ENCODE results near the gene QRFP.

DNA sequence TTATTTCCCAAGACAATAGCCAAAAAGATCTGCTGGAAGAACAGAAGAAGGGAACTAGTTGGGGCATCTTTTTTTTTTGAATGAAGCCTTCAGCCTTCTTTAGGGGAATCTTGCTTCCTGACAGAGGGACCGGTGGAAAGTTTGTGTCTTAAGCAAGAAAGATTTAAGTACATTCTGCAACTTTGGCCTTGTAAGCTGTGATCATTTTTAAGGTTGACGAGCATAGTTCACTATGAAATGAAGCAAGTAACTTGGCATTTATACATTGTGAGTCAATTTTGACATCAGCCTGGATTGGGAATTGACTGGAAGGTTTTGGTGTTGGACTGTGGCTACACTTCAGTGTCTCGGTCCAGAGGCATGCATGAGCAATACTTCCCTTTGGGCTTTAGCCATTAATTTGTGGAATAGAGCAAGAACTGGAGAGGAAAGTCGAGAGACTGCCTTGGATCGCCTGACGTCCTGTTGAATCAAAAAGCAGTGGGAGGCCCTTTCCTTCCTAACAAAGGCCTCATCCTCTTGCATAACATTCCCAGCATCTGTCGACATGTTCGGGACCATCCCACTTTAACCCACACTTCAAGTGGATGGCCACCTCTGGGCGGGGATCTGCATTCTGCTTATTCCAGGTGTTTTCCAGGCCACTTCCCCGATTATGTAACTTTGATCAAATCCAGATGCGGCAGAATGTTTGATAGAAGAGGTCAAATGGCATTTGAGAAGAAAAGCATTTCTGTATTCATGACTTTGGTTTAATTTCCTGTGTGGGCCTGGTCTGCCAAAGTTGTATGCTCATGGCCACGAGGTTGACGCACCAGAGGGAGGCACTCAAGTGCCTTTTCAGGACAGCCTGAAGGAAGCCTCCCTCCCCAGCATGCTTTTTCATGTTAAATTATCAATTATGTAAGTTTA, 49.0 kb downstream of the QRFP start:
- TF ChIP-seq, protein P1, sequence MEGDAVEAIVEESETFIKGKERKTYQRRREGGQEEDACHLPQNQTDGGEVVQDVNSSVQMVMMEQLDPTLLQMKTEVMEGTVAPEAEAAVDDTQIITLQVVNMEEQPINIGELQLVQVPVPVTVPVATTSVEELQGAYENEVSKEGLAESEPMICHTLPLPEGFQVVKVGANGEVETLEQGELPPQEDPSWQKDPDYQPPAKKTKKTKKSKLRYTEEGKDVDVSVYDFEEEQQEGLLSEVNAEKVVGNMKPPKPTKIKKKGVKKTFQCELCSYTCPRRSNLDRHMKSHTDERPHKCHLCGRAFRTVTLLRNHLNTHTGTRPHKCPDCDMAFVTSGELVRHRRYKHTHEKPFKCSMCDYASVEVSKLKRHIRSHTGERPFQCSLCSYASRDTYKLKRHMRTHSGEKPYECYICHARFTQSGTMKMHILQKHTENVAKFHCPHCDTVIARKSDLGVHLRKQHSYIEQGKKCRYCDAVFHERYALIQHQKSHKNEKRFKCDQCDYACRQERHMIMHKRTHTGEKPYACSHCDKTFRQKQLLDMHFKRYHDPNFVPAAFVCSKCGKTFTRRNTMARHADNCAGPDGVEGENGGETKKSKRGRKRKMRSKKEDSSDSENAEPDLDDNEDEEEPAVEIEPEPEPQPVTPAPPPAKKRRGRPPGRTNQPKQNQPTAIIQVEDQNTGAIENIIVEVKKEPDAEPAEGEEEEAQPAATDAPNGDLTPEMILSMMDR (IDR thresholded peaks at IDR 0.05; ENCODE audit: insufficient read depth, low read length, poor library complexity, severe bottlenecking), result no peak
- TF ChIP-seq EZH2phosphoT487 (conservative IDR thresholded peaks at IDR 0.05; ENCODE audit: low read length), result no peak

Data from SU-DHL-6 (cell line).